ENCODE data around the gene MTCL1. TPM values are rescaled to one million over a fixed set of nuclear protein-coding genes. Genes with fewer than 3 reads are reported as not detected.
"Not testable (repeated sequence)": the region's sequence is repeated elsewhere in the genome, so short reads cannot be mapped to it uniquely, and the experiment has no call there.

MTCL1 gene
- total and polyA plus RNA-seq, 2 of the 8 experiments (the other 6 are each of a cell fraction or from before 2014, with no cell fraction given), result 16.6 to 60.8 TPM

DNA sequence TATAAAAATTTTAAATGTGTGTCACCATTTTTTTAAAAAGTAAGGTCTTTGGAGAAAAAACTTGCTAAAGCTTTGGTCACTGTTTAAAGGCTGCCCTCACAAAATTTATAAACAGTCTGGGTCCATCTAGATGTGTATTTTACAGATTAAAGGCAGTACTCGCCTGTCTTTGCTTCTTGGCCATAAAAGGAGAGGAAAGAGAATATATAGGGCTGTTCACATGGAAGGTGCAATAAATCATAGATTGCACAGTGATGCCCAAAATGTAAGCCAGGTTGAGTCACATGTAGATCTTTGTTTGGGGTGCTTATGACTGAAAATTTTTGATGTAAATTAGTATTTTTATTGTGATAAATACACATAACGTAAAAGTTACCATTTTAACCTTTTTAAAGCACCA is 55.6 kb downstream of the MTCL1 start (continued):
- no peak for TF ChIP-seq HDAC6 (IDR thresholded peaks at IDR 0.05; ENCODE audit: low read depth, low read length)
- TF ChIP-seq, protein P1, sequence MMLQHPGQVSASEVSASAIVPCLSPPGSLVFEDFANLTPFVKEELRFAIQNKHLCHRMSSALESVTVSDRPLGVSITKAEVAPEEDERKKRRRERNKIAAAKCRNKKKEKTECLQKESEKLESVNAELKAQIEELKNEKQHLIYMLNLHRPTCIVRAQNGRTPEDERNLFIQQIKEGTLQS (IDR thresholded peaks at IDR 0.05; ENCODE audit: insufficient read depth, low read depth, low read length), result no peak

DNA sequence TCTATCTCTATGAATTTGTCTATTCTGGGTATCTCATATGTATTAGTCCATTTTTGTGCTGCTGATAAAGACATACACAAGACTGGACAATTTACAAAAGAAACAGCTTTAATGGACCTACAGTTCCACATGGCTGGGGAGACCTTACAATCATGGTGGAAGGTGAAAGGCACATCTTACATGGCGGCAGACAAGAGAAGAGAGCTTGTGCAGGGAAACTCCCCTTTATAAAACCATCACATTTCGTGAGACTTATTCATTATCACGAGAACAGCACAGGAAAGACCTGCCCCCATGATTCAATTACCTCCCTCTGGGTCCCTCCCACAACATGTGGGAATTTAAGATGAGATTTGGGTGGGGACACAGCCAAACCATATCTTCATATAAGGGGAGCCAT is 56.2 kb downstream of the MTCL1 start:
- H3K4me3 ChIP-seq (ENCODE audit: extremely low read depth in 1 of 4, insufficient read depth in 2 of 4, low read depth in 3 of 4, low read length in 4 of 4); H3K9ac ChIP-seq (replicated peaks in 1 of 4; ENCODE audit: extremely low read depth in 1 of 4, low read depth in 3 of 4, low read length in 3 of 4); CTCF ChIA-PET (ENCODE audit: partially characterized antibody); H3K27ac ChIP-seq (ENCODE audit: low read depth, low read length); H2BK20ac ChIP-seq (ENCODE audit: low read length); H3K79me2 ChIP-seq (ENCODE audit: control insufficient read depth in 1 of 2, insufficient read depth in 2 of 2, low read length in 2 of 2); H2AK5ac ChIP-seq (ENCODE audit: low read depth, low read length); H2BK12ac ChIP-seq (ENCODE audit: low read depth, low read length); H2BK15ac ChIP-seq (ENCODE audit: low read length); H4K91ac ChIP-seq (replicated peaks; ENCODE audit: insufficient read length, low read length); FAIRE-seq; H3K23me2 ChIP-seq (ENCODE audit: low read depth, low read length); H2BK5ac ChIP-seq (ENCODE audit: low read depth, low read length); H3K18ac ChIP-seq (ENCODE audit: extremely low read depth, low read length); H4K20me1 ChIP-seq (replicated peaks in 1 of 2; ENCODE audit: control insufficient read depth in 1 of 2, insufficient read depth in 2 of 2, low read length in 2 of 2); POLR2A ChIA-PET (ENCODE audit: partially characterized antibody); H3K56ac ChIP-seq (replicated peaks; ENCODE audit: insufficient read length, low read depth, low read length); H3K79me1 ChIP-seq (ENCODE audit: low read depth, low read length); H3K4ac ChIP-seq (replicated peaks; ENCODE audit: insufficient read length, low read depth, low read length); H4K8ac ChIP-seq (ENCODE audit: extremely low read depth, insufficient read depth, low read length); H2AFZ ChIP-seq (ENCODE audit: low read length); H3K23ac ChIP-seq (ENCODE audit: insufficient read length); H3K14ac ChIP-seq (ENCODE audit: insufficient read length); H3K4me1 ChIP-seq (replicated peaks in 1 of 4; ENCODE audit: control insufficient read depth in 3 of 4, insufficient read depth in 4 of 4, low read length in 3 of 4); H4K5ac ChIP-seq (ENCODE audit: insufficient read length, low read depth, low read length); H3K27me3 ChIP-seq (replicated peaks in 1 of 4; ENCODE audit: control insufficient read depth in 3 of 4, extremely low read depth in 1 of 4, insufficient read depth in 3 of 4, low read length in 3 of 4); H2BK120ac ChIP-seq (replicated peaks; ENCODE audit: low read depth, low read length); H3K4me2 ChIP-seq (ENCODE audit: insufficient read depth in 1 of 2, low read depth in 2 of 2, low read length in 2 of 2); H3K9me3 ChIP-seq (ENCODE audit: insufficient read depth in 2 of 2, low read depth in 1 of 2, low read length in 1 of 2); DNase-seq (ENCODE audit: low read depth in 1 of 2, low spot score in 2 of 2): not testable (repeated sequence)
- WGBS, 2 experiments (ENCODE audit: extremely low coverage in 1 of 2, insufficient coverage in 1 of 2, insufficient read length in 1 of 2, insufficient replicate concordance in 2 of 2, low coverage in 1 of 2, low lambda C conversion rate in 2 of 2, missing lambda C conversion rate in 1 of 2), result 88% methylated on average over 3 of the region's 3 CpGs; no CpG with 5 or more reads in 1 of the 2 experiments
- peaks cover 0 to 16% (median 8%) of the 10 kb centered on the region in 4 experiments; a peak in 6 of 8 replicates for H3K36me3 ChIP-seq (ENCODE audit: control insufficient read depth in 2 of 4, insufficient read depth in 4 of 4, low read length in 3 of 4)
